Activated CD8-positive, alpha-beta T cell treated with anti-CD3 and anti-CD28 coated beads for 36 hours (primary cell): ENCODE results near the gene TRIM46. TPM values are rescaled to one million over a fixed set of nuclear protein-coding genes. Genes with fewer than 3 reads are reported as not detected.
"Not testable (repeated sequence)": the region's sequence is repeated elsewhere in the genome, so short reads cannot be mapped to it uniquely, and the experiment has no call there.

Source experiments
- ATAC-seq: fragments of 200-7000 bp; cut with Tn5 transposase; one replicate; pipeline ENCODE4 v1.10.0; 2021; ENCODE audit warnings: mild to moderate bottlenecking, moderate library complexity
- CTCF ChIA-PET: fragments of 350-600 bp; sonication (Branson Sonifier 250); formaldehyde crosslinking; loops from one replicate; lab custom pipeline; 2021; ENCODE audit warnings: antibody characterized with exemption; lab: Charles Lee
- POLR2A ChIA-PET: fragments of 350-600 bp; sonication (Branson Sonifier 250); formaldehyde crosslinking; loops from one replicate; lab custom pipeline; 2021; ENCODE audit warnings: antibody characterized with exemption; lab: Charles Lee
- DNase-seq: peaks from one replicate; pipeline ENCODE4 v3.0.0-alpha.2; 2020
- H3K27ac Mint-ChIP-seq: one replicate; pipeline ENCODE4 v1.8.0; 2021; ENCODE audit warnings: mild to moderate bottlenecking, mixed read lengths
- H3K27me3 Mint-ChIP-seq: one replicate; pipeline ENCODE4 v1.8.0; 2021; ENCODE audit warnings: mixed read lengths
- H3K36me3 Mint-ChIP-seq: one replicate; pipeline ENCODE4 v1.8.0; 2021; ENCODE audit warnings: low read depth, mixed read lengths
- H3K4me1 Mint-ChIP-seq: one replicate; pipeline ENCODE4 v1.8.0; 2021; ENCODE audit warnings: low read depth, mixed read lengths
- H3K4me3 Mint-ChIP-seq: one replicate; pipeline ENCODE4 v1.8.0; 2021; ENCODE audit warnings: mild to moderate bottlenecking, moderate library complexity, mixed read lengths
- H3K9me3 Mint-ChIP-seq: one replicate; pipeline ENCODE4 v1.8.0; 2021; ENCODE audit warnings: mixed read lengths
- CTCF ChIP-seq: fragments of 200-600 bp; IDR thresholded peaks from one replicate; pipeline ENCODE4 v1.8.0; 2022; ENCODE audit warnings: antibody characterized with exemption, mild to moderate bottlenecking
- intact Hi-C: fragments of 100-400 bp; cut with micrococcal nuclease; formaldehyde crosslinking; loops from one replicate; pipeline ENCODE4 v1.10.0; 2022
- total RNA-seq, 2 experiments: library from RNA; stranded (reverse); gene quantifications; one replicate each; pipeline ENCODE4 v1.2.3, GENCODE V29; 2021

TRIM46 gene
- total RNA-seq, 2 experiments from 2014 or later: 5.8 to 6.1 TPM

GRCh38 chr1:155141749-155142148 is 31.9 kb upstream of the TRIM46 start:
- H3K27ac Mint-ChIP-seq: no peak overlapping the region
- no peak overlapping the region for H3K4me3 Mint-ChIP-seq
- H3K9me3 Mint-ChIP-seq: no peaks in the 10 kb centered on the region
- ATAC-seq: no peak
- ChIA-PET CTCF (interaction anchor here (1.9 to 2.2 kb wide), 3 partner anchors 26 to 50 kb away, joined by 10 to 12 read pairs (median 11); partner anchors contain the start of gene KRTCAP2), POLR2A (no interaction called here)
- intact Hi-C loops: no loop called here
- H3K36me3 Mint-ChIP-seq: peaks cover 29% of the 10 kb centered on the region
- no peak for TF ChIP-seq CTCF
- no peaks in the 10 kb centered on the region for H3K27me3 Mint-ChIP-seq
- H3K4me1 Mint-ChIP-seq: peaks cover 26% of the 10 kb centered on the region
- DNase-seq: no peak

GRCh38 chr1:155145491-155145890 is 28.2 kb upstream of the TRIM46 start:
- ATAC-seq: no peak
- ChIA-PET CTCF (interaction anchor here (1.0 to 2.6 kb wide), 6 partner anchors 22 to 62 kb away, joined by 3 to 12 read pairs (median 7); no protein-coding TSS in a partner anchor), POLR2A (interaction anchor here (1.8 kb wide), 1 partner anchor 27 kb away, joined by 4 read pairs; the partner anchor contains the start of gene KRTCAP2)
- TF ChIP-seq CTCF: no peak
- no peaks in the 10 kb centered on the region for H3K9me3 Mint-ChIP-seq
- no peak overlapping the region for H3K27ac Mint-ChIP-seq
- H3K4me1 Mint-ChIP-seq: peaks cover 7% of the 10 kb centered on the region
- peaks cover 7% of the 10 kb centered on the region for H3K27me3 Mint-ChIP-seq
- intact Hi-C loops: no loop called here
- no peaks in the 10 kb centered on the region for H3K36me3 Mint-ChIP-seq
- no peak for DNase-seq
- H3K4me3 Mint-ChIP-seq: no peak overlapping the region

- H3K4me3 Mint-ChIP-seq, intact Hi-C loops, ATAC-seq, H3K27me3 Mint-ChIP-seq, H3K36me3 Mint-ChIP-seq, H3K27ac Mint-ChIP-seq, DNase-seq, H3K9me3 Mint-ChIP-seq, H3K4me1 Mint-ChIP-seq, POLR2A ChIA-PET: not testable (repeated sequence)
- CTCF ChIA-PET: interaction anchor here (1.2 kb wide), 1 partner anchor 65 kb away, joined by 3 read pairs; no protein-coding TSS in a partner anchor
These were observed 17.5 kb upstream of the TRIM46 start for GRCh38 chr1:155155996-155156643.

- Mint-ChIP-seq H3K27me3 (peaks cover 2% of the 10 kb centered on the region), H3K36me3 (no peaks in the 10 kb centered on the region), H3K27ac (no peak overlapping the region), H3K4me3 (no peak overlapping the region), H3K4me1 (no peaks in the 10 kb centered on the region), H3K9me3 (no peaks in the 10 kb centered on the region)
- DNase-seq (no peak), ATAC-seq (no peak)
- TF ChIP-seq CTCF: no peak
- CTCF ChIA-PET: interaction anchor here (0.9 kb wide), 1 partner anchor 68 kb away, joined by 4 read pairs; no protein-coding TSS in a partner anchor
- POLR2A ChIA-PET: interaction anchor here (0.6 kb wide), 1 partner anchor 64 kb away, joined by 4 read pairs; no protein-coding TSS in a partner anchor
- intact Hi-C loops: no loop called here
These were observed 14.7 kb upstream of the TRIM46 start for GRCh38 chr1:155158991-155159390.

GRCh38 chr1:155160128-155160527 is 13.5 kb upstream of the TRIM46 start:
- H3K9me3 Mint-ChIP-seq: no peaks in the 10 kb centered on the region
- ChIA-PET POLR2A (no interaction called here), CTCF (no interaction called here)
- H3K27me3 Mint-ChIP-seq: peaks cover 2% of the 10 kb centered on the region
- DNase-seq: no peak
- no peaks in the 10 kb centered on the region for H3K4me1 Mint-ChIP-seq
- H3K4me3 Mint-ChIP-seq: no peak overlapping the region
- no peak for TF ChIP-seq CTCF
- H3K36me3 Mint-ChIP-seq: no peaks in the 10 kb centered on the region
- H3K27ac Mint-ChIP-seq: no peak overlapping the region
- intact Hi-C loops: no loop called here
- ATAC-seq: no peak

- H3K36me3 Mint-ChIP-seq, ATAC-seq, intact Hi-C loops, H3K27me3 Mint-ChIP-seq, H3K9me3 Mint-ChIP-seq, H3K27ac Mint-ChIP-seq, H3K4me3 Mint-ChIP-seq, H3K4me1 Mint-ChIP-seq, DNase-seq, POLR2A ChIA-PET: not testable (repeated sequence)
- CTCF ChIA-PET: interaction anchor here (0.9 to 2.6 kb wide), 3 partner anchors 10 to 25 kb away, joined by 3 to 10 read pairs (median 3); partner anchors contain the start of gene KRTCAP2
These were observed 11.0 kb upstream of the TRIM46 start for GRCh38 chr1:155162631-155163030.

GRCh38 chr1:155163785-155164184 is 9.9 kb upstream of the TRIM46 start:
- H3K4me1 Mint-ChIP-seq: peaks cover 11% of the 10 kb centered on the region
- intact Hi-C loops, H3K27me3 Mint-ChIP-seq, H3K9me3 Mint-ChIP-seq, DNase-seq, H3K4me3 Mint-ChIP-seq, ATAC-seq, POLR2A ChIA-PET, H3K36me3 Mint-ChIP-seq, H3K27ac Mint-ChIP-seq: not testable (repeated sequence)
- CTCF ChIA-PET: interaction anchor here (1.0 to 13.3 kb wide), 3 partner anchors 9 to 79 kb away, joined by 3 to 312 read pairs (median 10); partner anchors contain the start of gene KRTCAP2

- H3K27ac Mint-ChIP-seq: not testable (repeated sequence)
These were observed 9.0 kb upstream of the TRIM46 start for GRCh38 chr1:155164625-155165024.

More at GRCh38 chr1:155164625-155165024, 9.0 kb upstream of the TRIM46 start:
- ATAC-seq, H3K36me3 Mint-ChIP-seq, H3K27me3 Mint-ChIP-seq, DNase-seq, H3K9me3 Mint-ChIP-seq, H3K4me3 Mint-ChIP-seq, POLR2A ChIA-PET: not testable (repeated sequence)
- CTCF ChIA-PET: interaction anchor here (2.6 to 13.3 kb wide), 2 partner anchors 8 to 74 kb away, joined by 10 to 312 read pairs; partner anchors contain the start of gene KRTCAP2
- peaks cover 11% of the 10 kb centered on the region for H3K4me1 Mint-ChIP-seq
- intact Hi-C loops: loop anchor here (5.0 kb wide), 1 partner anchor 57 kb away; no protein-coding TSS in a partner anchor
